Colonic mucosa (tissue), 4 donors: ENCODE data around the gene DAAM1. TPM values are rescaled to one million over a fixed set of nuclear protein-coding genes. Genes with fewer than 3 reads are reported as not detected.

Source experiments
- DNase-seq: peaks from one replicate; pipeline ENCODE4 v3.0.0-alpha.2; 2020
- H3K27ac ChIP-seq: fragments of 200-600 bp; one replicate; pipeline ENCODE4 v1.8.0; 2021
- H3K27me3 ChIP-seq: fragments of 200-600 bp; one replicate; pipeline ENCODE4 v1.8.0; 2021
- H3K36me3 ChIP-seq: fragments of 200-600 bp; one replicate; pipeline ENCODE4 v1.8.0; 2021
- H3K4me1 ChIP-seq: fragments of 200-600 bp; one replicate; pipeline ENCODE4 v1.8.0; 2021; ENCODE audit warnings: mild to moderate bottlenecking
- H3K4me3 ChIP-seq: fragments of 200-600 bp; one replicate; pipeline ENCODE4 v1.8.0; 2021
- H3K9ac ChIP-seq, 2 donors: one replicate each; pipeline ENCODE4 v1.7.0; 2013; ENCODE audit warnings: control low read depth in 2 of 2, low read depth in 2 of 2, low read length in 2 of 2
- H3K9me3 ChIP-seq: fragments of 200-600 bp; one replicate; pipeline ENCODE4 v1.8.0; 2021
- intact Hi-C: fragments of 100-400 bp; cut with DNase I; formaldehyde crosslinking; loops from one replicate; pipeline ENCODE4 v1.14.1; 2022
- total RNA-seq, 2 donors: library from RNA; stranded (reverse); fragmentation: NEBNext Ultra II Directional in 1 of 2; extraction: Animal tissue kit (Norgen Biotek cat#: 25700) in 1 of 2; gene quantifications; one replicate each; pipeline ENCODE4 v1.2.1, GENCODE V29; 2021
- TF ChIP-seq, protein P1 (sequence below): fragments of 200-600 bp; IDR thresholded peaks from one replicate; pipeline ENCODE4 v1.8.0; 2022; ENCODE audit warnings: antibody characterized with exemption, mild to moderate bottlenecking
- donor health status: healthy.
- donor health status: DM: no; HTN: no; CAD: no.
- donor health status: DM: no; HTN: no; CAD: no.

DAAM1 gene
- total RNA-seq, 2 donors from 2014 or later: 35.0 to 52.4 TPM

DNA sequence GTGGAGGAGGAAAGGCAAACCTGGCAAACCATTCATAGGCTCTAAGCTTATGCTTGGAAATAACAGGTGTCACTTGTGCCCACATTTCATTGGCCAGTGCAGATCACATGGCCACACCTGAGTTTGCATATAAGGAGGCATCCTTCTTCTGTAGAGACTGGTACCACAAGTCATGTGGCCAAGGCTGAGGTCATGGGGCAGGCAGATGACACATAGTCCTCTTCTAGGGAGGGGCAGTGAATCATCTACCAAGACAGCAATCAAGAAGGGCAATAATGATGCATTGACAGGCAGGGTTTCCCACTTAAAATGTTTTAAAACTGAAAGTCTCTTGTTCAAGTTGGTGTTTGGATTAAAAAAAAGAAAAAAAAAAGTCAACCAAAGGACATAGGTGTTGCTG lies 77.3 kb downstream of the DAAM1 start:
- Histone ChIP-seq H3K27me3 (no peaks in the 10 kb centered on the region), H3K9ac (no peak overlapping the region), H3K36me3 (no peaks in the 10 kb centered on the region), H3K4me3 (no peak overlapping the region), H3K9me3 (no peaks in the 10 kb centered on the region), H3K27ac (no peak overlapping the region), H3K4me1 (no peaks in the 10 kb centered on the region)
- TF ChIP-seq, protein P1, sequence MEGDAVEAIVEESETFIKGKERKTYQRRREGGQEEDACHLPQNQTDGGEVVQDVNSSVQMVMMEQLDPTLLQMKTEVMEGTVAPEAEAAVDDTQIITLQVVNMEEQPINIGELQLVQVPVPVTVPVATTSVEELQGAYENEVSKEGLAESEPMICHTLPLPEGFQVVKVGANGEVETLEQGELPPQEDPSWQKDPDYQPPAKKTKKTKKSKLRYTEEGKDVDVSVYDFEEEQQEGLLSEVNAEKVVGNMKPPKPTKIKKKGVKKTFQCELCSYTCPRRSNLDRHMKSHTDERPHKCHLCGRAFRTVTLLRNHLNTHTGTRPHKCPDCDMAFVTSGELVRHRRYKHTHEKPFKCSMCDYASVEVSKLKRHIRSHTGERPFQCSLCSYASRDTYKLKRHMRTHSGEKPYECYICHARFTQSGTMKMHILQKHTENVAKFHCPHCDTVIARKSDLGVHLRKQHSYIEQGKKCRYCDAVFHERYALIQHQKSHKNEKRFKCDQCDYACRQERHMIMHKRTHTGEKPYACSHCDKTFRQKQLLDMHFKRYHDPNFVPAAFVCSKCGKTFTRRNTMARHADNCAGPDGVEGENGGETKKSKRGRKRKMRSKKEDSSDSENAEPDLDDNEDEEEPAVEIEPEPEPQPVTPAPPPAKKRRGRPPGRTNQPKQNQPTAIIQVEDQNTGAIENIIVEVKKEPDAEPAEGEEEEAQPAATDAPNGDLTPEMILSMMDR: no peak
- DNase-seq: no peak
- intact Hi-C loops: no loop called here

DNA sequence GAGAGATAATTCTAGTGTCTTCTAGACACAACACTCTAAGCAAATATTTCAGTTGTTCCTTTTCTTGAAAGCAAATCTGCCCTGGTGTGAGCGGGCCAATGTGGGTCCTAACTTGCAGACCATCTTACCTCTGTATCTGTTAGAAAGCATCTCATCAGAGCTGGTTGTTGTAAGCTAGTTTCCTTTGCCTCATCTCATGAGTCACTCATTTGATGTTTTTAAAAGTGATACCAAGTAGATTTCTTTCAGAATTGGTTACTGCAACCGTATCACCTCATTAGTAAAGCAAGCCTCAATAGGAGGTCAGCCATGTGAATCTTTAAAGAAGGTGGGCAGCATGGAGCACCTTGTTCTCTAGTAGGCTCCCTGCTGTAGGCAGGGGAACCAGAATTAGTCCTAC lies 78.6 kb downstream of the DAAM1 start:
- Histone ChIP-seq H3K4me3 (no peak overlapping the region), H3K9ac (no peak overlapping the region), H3K4me1 (no peaks in the 10 kb centered on the region), H3K9me3 (no peaks in the 10 kb centered on the region), H3K27ac (no peak overlapping the region), H3K27me3 (no peaks in the 10 kb centered on the region), H3K36me3 (no peaks in the 10 kb centered on the region)
- TF ChIP-seq, protein P1: no peak
- DNase-seq: no peak
- intact Hi-C loops: no loop called here

DNA sequence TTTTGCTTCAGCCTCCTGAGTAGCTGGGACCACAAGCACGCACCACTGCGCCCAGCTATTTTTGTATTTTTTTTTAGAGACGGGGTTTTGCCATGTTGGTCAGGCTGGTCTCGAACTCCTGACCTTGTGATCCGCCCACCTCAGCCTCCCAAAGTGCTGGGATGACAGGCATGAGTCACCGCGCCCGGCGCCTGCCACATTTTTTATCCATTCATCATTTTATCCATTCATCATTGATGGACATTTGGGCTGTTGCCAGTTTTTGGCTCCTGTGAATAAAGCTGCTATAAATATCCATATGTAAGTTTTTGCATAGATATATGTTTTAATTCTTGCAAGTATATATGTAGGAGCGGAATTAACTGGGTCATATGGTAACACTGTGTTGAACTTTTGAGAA lies 79.5 kb downstream of the DAAM1 start:
- H3K36me3 ChIP-seq: no peaks in the 10 kb centered on the region
- H3K9me3 ChIP-seq: no peaks in the 10 kb centered on the region
- TF ChIP-seq, protein P1: no peak
- intact Hi-C loops: no loop called here
- DNase-seq: no peak
- H3K4me1 ChIP-seq: no peaks in the 10 kb centered on the region
- H3K27ac ChIP-seq: no peak overlapping the region
- H3K9ac ChIP-seq: no peak overlapping the region
- no peaks in the 10 kb centered on the region for H3K27me3 ChIP-seq
- H3K4me3 ChIP-seq: no peak overlapping the region

DNA sequence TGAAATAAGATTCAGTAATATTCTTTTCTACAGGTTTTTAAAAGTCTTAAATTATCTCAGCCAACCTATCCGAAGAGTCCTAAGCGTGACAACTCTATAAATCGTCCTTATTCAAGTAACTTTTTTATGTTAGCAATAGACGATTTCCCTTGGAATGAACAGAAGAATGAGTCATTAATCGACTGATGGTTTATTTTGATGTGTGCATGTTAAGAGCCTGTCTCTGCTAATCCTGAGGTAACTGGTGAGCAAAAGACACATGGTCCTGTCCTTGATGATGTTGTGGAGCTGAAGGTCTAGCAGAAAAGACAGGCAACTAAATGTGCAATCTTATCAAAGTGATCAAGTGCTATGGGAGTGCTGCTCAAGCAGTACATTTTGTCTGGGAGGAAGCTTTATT lies 80.4 kb downstream of the DAAM1 start:
- Histone ChIP-seq H3K27me3 (no peaks in the 10 kb centered on the region), H3K27ac (no peak overlapping the region), H3K9ac (no peak overlapping the region), H3K36me3 (no peaks in the 10 kb centered on the region), H3K9me3 (no peaks in the 10 kb centered on the region), H3K4me3 (no peak overlapping the region), H3K4me1 (no peaks in the 10 kb centered on the region)
- TF ChIP-seq, protein P1: no peak
- DNase-seq: no peak
- intact Hi-C loops: no loop called here

DNA sequence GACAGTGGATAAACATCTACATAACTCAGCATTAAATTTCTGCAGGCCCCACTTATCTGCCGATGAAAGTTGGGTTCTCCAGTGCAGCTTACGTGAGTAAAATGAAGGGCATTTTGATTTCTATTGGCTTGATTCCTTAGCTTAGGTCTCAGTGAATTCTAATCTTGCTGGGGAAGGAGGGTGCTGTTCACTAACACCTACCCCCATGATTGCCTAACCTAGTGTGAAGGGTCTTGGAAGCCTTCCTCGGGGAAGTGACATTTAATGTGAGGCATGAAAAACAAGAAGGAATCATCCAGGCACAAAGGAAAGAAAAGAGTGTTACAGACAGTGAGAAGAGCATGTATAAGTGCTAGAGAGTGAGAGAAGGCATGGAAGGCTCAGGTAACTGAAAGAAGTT lies 81.0 kb downstream of the DAAM1 start:
- TF ChIP-seq, protein P1: no peak
- no peak overlapping the region for H3K9ac ChIP-seq
- intact Hi-C loops: no loop called here

DNA sequence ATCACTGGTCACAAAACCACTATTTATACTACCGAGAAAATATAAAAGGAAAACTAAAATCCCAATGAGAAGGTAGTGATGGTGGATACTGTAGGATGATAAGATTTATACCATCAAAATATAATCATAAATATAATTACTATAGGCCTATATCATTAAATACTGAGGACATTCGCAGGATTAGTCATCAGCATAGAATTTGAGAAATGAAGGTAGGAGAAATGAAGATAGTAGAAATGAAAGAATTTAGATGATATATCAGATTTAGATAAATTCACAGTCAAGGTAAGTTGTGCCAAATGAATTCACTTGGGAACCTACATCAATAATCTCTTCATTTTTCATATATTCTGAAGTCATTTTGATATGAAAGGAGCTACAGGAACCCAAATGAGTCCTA lies 82.8 kb downstream of the DAAM1 start:
- DNase-seq: no peak
- TF ChIP-seq, protein P1: no peak
- Histone ChIP-seq H3K27me3 (no peaks in the 10 kb centered on the region), H3K9me3 (no peaks in the 10 kb centered on the region), H3K4me3 (no peak overlapping the region), H3K4me1 (peaks cover 3% of the 10 kb centered on the region), H3K27ac (no peak overlapping the region), H3K9ac (no peak overlapping the region), H3K36me3 (no peaks in the 10 kb centered on the region)
- intact Hi-C loops: no loop called here

More for the DNA sequence above, 81.0 kb downstream of the DAAM1 start:
- Histone ChIP-seq H3K27ac (no peak overlapping the region), H3K36me3 (no peaks in the 10 kb centered on the region), H3K27me3 (no peaks in the 10 kb centered on the region), H3K9me3 (no peaks in the 10 kb centered on the region), H3K4me3 (no peak overlapping the region), H3K4me1 (no peaks in the 10 kb centered on the region)
- DNase-seq: no peak
